HG02840 (cell line): ENCODE results near the gene ITPKC.
A peak's percentile ranks its signal among the peaks of the same experiment; 100 is the strongest.

Experiments
- ATAC-seq: cut with Tn5 transposase; IDR thresholded peaks from one replicate; pipeline ENCODE4 v1.9.1; 2021; ENCODE audit warnings: mild to moderate bottlenecking, moderate library complexity, moderate number of reproducible peaks; ENCODE audit not compliant: unreplicated experiment, low FRiP score

Gene ITPKC

DNA sequence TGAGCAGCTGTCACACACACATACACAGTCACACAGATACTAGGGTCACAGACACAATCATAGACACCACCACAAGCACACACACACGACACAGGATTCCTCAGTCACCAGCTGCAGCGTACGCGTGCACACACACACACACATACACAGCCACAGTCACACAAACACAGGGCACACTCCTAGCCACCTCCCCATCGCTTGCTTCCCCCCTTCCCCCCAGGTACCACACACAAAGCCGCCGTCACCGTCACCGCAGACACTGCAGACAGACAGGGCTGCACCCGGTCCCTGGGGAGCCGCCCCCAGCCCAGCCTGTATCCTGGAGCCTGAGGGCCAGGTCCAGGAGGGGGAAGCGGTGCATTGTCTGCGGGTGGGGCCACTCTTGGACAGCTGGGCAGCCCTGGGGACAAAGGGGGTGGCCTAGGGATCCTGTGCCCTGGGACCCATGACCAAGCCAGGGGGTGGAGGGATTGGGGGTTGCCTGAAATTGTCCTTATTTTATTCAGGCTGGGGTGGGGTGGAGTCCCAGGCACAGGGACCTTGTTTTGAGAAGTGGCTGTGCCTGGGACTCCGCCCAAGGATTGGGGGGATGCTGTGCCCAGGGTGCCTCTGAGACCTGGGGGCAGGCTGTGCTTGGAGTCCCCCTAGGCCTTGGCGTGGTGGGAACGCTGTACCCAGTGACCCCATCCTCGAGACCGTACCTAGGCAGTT is 27.4 kb upstream of the ITPKC start:
- ATAC-seq: no peak

DNA sequence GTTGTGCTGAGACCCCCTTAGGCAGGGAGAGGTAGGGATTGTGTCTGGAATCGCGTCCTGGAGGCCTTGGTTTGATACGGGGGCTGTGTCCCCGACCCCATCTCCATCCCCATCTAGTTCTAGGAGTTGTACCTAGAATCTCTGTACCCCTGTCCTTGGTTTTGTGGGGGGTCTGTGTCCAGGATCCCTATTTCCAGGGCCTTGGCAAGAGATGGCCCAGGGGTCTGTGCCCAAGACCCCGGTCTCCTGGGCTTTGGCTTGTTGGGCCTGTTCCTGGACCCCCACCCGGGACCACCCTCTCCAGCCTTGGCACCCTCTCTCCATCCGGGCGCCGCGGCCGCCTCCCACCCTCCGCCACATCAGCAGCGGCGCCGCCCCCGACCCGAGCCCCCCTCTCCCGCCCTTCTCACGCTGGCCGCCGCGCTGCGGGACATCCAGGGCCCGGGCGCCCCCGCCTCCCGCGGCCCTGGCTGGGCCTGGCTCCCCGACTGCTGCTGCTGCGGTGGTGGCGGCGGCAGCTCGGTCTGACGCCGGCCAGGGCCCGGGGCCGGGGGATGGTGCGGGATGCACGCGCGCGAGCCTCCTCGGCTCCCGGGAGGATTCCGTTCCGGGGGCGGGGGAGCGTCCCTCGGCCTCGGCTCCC is 26.7 kb upstream of the ITPKC start, which contains the start of gene NUMBL:
Gene NUMBL, minus strand, starts transcription at position 602 of the 643 bp plus-strand sequence. Its CDS starts 168 bp downstream, at position 434.
- no peak for ATAC-seq

DNA sequence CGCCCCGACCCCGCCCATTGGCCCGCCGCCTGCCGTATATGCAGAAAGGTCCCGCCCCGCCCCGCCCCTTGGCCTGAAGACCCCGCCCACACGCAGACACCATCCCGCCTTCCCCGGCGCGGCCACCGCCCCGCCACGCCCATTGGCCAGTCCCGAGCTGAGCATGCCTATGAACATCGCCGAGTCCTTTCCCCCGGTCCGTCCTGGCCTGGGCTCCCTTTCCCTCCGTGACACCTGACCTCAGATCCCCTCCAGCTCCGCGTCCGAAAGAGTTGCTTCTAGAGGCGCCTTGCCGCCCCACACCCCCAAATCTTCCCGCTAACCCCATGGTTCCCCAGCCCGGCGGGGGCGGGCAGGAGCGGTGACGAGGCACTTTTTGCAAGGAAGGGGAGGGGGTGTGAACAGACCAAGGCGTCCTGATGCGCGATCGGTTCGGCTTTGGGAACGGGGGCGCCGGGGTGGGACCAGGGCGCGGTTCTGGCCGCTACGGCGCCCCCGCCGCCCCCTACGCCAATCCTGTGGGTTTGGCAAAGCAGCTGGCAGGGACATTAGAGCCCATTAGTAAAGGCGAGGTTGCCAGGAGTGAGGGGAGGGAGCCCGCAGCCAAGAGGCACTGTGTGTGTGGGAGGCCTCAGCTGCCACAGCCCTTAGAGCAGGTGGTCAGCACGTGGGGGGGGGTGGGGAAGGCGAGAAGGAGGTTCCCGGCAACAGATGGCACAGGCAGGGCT is 26.1 kb upstream of the ITPKC start:
- ATAC-seq: peak; percentile 49

DNA sequence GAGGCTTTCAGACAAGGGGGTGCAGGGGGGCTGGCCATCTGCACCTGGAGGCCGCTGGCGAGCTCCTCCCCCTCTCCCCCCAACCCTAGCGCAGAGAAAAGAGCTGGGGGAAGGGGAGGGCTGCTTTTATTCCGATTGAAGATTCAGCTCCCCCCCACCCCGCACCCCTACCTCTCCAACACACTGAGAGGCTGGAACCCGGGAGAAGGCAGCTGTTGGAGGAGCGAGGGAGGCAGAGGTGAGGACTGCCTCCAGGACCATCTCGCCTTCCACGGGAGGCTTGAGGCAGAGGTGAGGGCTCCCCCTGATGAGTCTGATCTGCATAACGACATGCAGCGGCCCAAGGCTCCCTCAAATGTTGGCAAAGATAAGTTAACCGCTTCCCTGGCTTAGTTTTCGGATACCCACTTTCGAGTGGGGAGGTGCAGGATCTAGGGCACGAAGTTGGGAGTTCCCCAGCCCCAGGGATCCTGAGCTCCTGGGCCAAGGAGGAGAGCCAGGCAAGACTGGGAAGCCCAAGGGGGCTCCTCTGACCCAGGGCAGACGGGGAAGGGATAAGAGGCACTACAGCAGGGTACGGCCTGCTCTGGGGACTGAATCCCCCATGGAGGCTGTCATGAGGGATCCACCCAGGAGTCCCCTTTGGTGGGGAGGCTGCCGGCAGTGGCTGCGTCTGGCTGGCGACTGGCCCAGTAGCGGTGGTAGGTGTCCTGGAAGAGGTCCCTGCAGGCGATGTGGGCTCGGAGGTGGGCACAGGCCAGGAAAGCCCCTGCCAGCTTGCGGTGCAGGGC is 25.3 kb upstream of the ITPKC start:
- ATAC-seq: no peak

DNA sequence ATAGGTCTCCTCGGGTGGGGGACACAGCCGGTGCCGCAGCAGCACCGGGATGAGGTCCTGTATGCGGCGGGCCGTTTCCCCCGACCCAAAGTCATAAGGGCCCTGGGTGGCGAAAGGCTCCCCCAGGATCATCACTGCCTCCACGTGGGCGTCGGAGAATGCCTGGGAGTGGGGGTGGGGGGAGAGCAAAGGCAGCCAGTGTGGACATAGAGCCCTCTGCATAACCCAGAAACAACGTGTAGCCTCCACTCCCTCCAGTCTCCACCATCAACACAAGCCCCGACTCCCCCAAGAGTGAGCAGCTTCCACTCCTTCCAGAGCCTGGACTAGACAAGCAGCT is 24.7 kb upstream of the ITPKC start:
- ATAC-seq: no peak

DNA sequence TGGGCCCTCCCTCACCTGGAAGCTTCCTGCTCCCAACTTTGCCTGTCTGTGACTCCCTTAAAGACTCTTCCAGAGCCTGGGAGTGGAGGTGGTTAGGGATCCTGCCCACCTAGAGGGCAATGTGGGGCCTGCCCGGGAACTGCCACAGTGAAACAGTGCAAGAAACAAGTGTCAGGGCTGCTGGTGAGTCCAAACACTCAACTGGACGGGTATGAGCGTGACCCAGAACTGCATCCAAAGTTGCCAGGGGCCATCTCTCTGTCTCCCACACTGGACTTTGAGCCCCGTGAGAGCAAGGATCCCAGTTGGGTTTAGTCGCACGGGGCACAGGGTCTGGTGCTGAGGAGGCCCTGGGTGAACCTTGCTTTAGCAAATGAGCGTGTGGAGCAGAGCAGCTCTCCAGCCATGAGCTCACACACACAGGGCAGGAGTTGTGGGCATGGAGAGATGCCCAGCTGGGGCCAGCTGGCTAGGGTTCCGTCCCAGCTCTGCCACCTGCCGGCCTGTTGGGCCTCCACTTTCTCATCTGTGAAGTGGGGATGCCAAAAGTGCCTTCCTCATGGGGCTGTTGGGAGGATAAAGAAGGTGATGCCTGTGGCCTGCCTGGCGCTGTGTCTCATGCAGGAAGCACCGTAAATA is 23.6 kb upstream of the ITPKC start:
- ATAC-seq: no peak

DNA sequence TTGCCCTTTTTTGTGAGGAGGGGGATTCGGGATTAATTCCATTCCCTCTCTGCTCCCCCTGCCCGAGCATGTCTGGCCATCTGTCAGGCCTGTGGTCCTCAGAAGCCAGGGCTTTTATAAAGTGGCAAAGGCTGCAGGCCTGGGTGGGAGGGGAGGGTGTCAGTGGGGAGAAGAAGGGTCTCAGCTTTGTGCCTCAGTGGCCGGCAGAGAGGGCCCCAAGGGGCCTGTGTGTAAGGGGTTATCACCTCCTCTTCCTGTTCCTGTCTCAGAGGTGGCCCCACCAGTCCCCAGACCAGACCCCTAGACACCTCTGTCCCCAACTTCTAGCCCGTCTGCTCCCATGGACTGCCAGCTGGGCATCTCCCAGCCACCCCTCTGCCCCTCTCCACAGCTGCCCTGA is 23.0 kb upstream of the ITPKC start:
- ATAC-seq: no peak

DNA sequence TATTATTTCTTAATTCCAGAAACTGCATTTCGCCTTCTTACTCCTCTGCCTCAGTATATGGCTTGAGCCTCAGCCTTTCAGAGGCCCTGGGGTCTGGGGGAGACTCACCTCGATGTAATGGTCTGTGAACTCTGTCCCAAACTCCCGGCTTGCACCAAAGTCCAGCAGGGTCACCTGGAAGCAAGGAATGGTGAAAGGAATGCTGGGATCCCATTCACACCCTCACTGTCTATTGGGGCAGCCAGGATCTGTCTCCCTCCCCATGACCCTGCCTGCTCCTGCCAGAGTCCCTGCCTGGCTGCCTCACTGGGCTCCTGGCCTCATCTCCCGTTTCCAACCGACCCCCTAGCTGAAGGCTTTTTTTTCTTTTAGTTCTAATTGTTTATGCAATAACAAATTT is 21.0 kb upstream of the ITPKC start:
- ATAC-seq: no peak

DNA sequence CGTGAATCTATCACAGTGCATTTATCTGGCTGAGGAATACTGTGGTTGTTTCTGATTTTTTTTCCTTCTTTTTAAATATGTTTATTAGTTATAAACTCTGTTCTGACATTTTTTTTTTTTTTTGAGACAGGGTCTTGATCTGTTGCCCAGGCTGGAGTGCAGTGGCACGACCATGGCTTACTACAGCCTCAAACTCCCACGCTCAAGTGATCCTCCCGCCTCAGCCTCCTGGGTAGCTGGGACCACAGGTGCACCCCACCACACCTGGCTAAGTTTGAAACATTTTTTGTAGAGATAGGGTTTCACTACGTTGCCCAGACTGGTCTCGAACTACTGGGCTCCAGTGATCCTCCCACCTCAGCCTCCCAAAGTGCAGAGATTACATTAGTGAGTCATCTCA is 19.9 kb upstream of the ITPKC start:
- no peak for ATAC-seq

DNA sequence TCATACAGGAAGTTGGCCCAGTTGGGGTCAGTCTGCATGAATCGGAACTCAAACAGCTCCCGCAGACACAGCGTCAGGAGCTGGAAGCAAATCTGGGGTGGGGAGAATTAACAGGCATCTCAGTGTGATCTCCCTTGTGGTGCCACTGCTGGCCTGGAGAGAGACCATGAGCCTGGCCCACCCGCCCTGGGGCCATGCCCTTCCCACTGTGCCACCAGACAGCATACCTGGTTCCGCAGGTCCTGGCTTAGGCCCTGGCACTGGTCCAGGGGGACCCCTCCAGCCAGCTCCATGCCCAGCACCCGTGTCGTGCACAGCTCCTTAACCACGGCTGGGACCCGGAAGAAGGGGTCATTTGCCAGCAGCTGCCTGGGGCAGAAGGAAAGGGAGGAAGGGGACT is 16.8 kb upstream of the ITPKC start:
- no peak for ATAC-seq

DNA sequence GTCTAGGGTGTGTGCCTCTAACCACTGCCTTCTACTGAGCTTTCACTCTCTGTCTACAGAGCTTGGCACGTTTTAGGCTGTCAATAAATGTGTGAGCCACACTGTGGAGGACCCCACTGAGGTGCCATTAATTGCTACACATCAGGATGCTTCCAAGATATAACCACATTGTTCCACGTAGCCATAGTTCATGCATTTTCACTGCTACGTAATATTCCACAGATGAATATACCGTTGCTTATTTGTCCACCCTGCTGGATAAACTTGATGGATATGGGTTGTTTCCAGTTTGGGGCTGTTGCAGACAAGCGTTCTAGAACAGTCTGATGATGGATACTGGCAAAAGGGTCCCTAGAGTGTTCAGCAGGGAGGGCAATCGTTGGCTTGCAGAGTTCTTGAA is 15.2 kb upstream of the ITPKC start:
- no peak for ATAC-seq

DNA sequence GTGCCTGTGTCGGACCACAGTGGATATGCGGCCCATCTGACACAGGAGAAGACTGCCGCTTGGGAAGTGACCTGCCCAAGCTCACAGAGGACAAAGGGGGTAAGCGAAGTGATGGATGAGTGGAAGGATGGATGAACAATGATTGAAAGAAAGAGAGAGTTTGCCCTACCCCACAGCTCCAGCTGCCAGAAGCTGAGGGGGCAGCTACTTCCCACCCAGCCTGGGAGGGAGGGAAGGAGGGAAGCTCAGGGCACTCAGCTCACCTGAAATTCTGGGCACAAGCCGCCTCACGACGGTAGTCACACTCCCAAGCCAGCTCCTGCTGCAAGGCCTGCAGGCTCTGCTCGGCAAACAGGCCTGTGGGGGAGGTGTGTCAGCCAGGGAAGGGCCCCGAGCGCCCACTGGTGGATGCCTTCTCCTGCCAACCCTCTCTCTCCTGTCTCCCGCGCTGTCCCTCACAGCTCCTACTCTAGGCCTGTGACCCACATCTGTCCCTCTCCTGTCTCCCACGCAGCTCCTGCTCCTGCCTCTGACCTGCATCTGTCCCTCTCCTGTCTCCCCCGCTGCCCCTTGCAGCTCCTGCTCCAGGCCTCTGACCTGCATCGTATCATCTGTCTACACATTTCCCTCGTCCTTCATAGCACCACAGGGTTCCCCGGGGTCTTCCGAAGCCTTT is 14.4 kb upstream of the ITPKC start:
- no peak for ATAC-seq

DNA sequence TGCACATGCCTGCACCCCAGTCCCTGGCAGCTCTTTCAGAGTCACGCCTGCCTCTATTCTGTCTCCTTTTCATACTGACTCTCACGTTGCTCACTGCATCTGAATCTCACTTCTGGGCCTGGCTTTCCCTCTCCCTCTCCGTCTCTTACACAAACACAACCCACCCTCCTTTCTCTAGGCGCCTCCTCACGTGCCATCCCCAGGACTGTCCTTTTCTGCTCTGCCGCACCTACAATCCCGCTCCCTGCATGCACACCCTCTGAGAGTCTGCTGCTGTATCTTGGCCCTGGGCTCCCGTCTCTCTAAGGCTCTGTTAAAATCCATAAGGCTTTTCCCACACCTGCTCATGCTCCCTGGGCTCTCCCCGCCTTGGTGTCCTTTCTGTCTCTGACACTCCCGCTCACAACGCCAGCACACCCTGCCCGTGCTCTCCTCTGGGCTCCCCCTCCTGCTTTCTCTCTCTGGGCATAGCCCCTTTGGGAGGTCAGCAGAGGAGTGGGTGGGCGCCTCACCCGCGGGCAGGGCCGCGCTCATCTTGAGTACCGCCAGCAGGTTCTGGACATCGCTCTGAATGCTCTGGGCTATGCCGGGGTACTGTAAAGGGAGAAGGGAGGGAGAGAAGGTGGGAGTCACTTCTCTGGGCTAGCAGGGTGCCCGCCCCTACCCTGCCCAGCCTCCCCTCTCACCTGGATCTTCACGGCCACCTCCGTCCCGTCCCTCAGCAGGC is 13.7 kb upstream of the ITPKC start:
- no peak for ATAC-seq

DNA sequence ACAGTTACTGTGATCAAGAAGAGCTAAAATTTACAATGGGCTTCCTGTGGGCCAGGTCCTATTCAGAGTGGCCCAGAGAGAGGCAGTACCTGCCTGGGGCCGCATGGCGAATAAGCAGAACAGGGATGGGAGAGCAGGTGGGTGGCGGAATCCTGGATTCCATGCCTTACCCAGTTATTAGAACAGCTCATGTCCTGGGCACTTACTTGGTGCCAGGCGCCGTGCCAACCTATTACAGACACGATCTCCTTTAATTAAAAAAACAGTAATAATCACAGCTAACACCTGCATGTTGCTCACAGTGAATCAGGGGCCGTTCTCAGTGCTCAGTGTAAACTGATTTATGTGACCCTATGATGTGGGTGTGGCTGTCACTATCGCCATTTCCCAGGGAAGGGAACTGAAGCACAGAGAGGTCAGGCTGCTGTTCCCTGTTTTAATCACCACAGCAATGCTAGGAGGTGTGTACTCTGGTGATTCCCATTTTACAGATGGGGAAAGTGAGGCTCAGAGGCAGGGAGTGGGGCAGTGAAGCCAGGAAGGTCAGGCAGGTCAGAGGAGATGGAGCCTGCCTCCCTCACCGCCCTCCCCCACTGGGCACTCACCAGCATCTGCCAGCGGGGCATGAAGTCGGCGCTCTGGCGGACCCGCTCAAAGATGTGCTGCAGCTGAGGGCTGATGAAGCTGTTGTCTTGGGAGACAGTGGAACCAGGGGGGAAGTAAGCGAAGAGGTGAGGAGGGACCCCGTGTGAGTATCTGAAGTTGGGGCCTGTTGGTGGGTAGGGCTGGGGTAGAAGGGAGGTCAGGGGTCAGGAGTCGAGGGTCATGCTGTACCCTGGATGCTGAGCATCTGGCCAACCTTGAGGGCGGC is 12.2 kb upstream of the ITPKC start:
- ATAC-seq: no peak

DNA sequence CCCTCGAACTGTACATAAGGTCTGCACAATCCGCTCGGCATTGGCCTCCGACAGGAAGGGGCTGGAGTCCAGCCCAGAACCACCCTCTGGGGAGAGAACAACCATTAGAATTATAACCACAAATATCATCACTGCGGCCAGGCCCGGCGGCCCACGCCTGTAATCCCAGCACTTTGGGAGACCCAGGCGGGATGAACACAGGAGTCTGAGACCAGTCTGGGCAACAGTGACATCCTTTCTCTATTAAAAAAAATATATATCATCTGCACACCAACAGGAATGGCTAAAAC is 11.6 kb upstream of the ITPKC start:
- ATAC-seq: no peak

DNA sequence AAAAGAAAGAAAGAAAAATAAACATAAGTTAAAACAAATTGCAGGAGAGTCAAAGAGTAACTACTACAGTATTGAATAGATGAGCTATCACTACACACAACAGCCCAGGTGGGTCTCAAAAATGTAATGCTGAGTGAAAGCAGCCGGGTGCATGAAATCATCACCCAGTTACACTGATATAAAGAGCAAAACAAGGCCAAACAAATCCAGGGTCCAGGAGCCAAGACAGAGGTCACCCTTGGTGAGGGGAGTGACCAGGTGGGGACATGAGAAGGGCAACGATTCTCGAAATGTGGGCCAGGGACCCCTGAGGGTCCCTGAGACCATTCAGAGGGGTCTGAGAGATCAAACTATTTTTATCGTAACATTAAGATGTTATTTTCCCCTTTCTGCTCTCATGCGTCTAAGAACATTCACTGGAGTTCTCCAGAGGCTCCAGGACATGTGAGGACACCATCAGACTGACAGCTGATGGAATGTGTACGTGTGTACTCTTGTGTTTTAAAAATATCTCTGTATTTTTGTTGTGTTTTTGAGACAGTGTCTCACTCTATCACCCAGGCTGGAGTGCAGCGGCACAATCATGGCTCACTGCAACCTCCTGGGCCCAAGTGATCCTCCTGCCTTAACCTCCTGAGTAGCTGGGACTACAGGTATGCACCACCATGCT is 10.8 kb upstream of the ITPKC start:
- no peak for ATAC-seq

DNA sequence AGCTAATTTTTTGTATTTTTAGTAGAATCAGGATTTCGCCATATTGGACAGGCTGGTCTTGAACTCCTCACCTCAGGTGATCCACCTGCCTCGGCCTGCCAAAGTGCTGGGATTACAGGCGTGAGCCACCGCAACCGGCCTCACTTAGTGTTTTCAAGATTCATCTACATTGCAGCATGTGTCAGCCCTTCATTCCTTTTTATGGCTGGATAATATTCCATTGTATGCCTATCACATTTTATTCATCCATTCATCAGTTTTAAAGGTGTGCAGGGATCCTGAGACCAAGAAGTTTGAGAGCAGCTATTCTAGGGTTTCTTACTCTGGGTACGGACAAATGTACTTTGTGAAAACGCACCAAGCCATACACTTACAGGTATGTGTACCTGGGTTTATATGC is 9.3 kb upstream of the ITPKC start:
- ATAC-seq: no peak

DNA sequence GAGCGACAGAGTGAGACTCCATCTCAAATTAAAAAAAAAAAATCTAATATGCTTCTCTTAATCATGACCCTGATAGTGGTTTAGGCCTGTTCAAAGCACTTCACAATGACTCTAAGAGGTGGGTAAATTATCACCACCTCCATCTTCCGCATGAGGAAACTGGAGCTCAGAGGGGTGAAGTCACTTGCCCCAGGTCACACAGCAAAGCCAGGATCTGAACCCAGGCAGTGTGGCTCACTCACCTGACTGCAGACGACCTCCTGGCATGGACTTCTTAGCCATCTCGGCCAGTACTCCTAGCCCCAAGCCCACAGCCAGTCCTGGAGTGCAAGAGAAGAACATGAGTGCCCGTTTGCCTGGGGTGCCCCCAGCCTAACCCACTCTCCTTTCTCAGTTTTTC is 7.1 kb upstream of the ITPKC start:
- ATAC-seq: no peak
